ENCODE measurements around the gene GDPD4. TPM values are rescaled to one million over a fixed set of nuclear protein-coding genes. Genes with fewer than 3 reads are reported as not detected.

GDPD4 gene
- total RNA-seq, 1 donor from 2014 or later, result not detected

DNA sequence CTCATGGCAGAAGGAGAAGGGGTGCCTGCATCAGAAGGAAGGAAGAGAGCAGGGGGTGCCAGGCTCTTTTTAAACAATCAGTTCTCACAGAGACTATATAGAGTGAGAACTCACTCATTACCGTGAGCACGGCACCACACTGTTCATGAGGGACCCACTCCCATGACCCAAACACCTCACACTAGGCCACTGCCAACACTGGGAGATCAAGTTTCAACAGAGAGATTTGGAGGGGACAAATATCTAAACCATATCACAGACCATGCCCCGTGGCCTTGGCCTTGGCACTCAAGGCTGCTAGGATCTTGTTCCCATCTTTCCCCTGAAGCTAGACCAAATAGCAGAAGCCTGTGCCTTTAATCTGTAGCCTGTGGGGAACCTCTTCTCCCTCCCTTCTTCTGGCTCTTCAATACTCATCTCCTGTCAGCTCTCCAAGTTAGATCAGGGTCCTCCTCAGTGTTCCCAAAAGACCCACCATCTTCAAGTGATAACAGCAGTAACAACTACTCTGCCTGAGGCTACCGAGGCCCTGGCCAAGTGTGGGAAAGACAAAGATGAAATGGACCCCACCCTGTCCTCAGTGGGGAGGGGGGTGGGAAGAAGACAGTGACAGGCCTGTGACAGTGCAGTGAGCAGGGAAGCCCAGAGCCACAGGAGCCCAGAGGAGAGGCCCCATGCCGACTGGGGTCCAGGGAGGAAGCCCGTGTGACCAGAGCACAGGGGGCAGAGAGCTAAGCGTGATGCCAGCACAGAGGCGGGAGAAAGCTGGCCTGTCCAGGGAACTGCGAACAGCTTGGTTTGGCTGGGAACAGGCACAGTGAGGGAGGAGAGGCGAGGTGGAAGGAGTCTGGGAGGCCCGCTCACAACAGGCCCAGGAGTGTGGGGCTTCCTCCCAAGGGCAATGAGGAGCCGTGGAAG, 100.9 kb downstream of the GDPD4 start:
- no peak for DNase-seq (ENCODE audit: extremely low spot score, unreplicated experiment)
- Mint-ChIP-seq H3K4me1 (ENCODE audit: unreplicated experiment) (no peaks in the 10 kb centered on the region), H3K36me3 (ENCODE audit: unreplicated experiment) (no peaks in the 10 kb centered on the region), H3K27me3 (ENCODE audit: unreplicated experiment) (peaks cover 2% of the 10 kb centered on the region), H3K27ac (ENCODE audit: unreplicated experiment) (no peak overlapping the region), H3K4me3 (ENCODE audit: unreplicated experiment) (no peak overlapping the region), H3K9me3 (ENCODE audit: unreplicated experiment) (no peaks in the 10 kb centered on the region)
- TF ChIP-seq, protein P1, sequence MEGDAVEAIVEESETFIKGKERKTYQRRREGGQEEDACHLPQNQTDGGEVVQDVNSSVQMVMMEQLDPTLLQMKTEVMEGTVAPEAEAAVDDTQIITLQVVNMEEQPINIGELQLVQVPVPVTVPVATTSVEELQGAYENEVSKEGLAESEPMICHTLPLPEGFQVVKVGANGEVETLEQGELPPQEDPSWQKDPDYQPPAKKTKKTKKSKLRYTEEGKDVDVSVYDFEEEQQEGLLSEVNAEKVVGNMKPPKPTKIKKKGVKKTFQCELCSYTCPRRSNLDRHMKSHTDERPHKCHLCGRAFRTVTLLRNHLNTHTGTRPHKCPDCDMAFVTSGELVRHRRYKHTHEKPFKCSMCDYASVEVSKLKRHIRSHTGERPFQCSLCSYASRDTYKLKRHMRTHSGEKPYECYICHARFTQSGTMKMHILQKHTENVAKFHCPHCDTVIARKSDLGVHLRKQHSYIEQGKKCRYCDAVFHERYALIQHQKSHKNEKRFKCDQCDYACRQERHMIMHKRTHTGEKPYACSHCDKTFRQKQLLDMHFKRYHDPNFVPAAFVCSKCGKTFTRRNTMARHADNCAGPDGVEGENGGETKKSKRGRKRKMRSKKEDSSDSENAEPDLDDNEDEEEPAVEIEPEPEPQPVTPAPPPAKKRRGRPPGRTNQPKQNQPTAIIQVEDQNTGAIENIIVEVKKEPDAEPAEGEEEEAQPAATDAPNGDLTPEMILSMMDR (IDR thresholded peaks at IDR 0.05), result no peak

DNA sequence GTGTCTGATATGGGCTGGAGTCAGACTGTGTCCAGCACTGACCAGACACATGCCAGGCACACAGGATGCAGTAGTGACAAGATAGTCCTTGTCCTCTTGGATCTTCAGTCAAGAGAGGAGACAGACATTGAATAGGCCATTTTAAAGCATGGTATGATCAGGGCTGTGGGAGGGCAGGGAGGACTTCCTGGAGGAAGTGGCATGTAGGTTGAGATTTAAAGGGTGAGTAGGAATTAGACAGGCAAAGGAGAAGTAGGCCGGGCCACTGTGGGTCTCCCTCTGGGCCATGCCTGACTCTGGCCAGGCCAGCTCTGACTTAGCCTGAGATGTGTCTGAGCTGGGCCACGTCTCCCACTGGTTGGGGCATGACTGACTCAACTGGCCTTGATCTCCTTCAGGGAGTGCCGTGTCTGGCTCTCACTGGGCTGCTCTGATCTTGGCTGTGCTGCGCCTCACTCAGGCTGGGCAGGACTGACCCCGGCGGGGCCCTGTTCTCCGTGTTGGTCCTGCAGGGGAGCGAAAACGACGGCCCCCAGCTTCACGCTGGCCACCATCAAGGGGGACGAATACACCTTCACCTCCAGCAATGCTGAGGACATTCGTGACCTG, 102.2 kb downstream of the GDPD4 start:
- DNase-seq (ENCODE audit: extremely low spot score, unreplicated experiment), result no peak
- TF ChIP-seq, protein P1 (IDR thresholded peaks at IDR 0.05), result no peak
- Mint-ChIP-seq H3K27me3 (ENCODE audit: unreplicated experiment) (peaks cover 2% of the 10 kb centered on the region), H3K36me3 (ENCODE audit: unreplicated experiment) (no peaks in the 10 kb centered on the region), H3K27ac (ENCODE audit: unreplicated experiment) (no peak overlapping the region), H3K4me3 (ENCODE audit: unreplicated experiment) (no peak overlapping the region), H3K4me1 (ENCODE audit: unreplicated experiment) (no peaks in the 10 kb centered on the region), H3K9me3 (ENCODE audit: unreplicated experiment) (no peaks in the 10 kb centered on the region)

DNA sequence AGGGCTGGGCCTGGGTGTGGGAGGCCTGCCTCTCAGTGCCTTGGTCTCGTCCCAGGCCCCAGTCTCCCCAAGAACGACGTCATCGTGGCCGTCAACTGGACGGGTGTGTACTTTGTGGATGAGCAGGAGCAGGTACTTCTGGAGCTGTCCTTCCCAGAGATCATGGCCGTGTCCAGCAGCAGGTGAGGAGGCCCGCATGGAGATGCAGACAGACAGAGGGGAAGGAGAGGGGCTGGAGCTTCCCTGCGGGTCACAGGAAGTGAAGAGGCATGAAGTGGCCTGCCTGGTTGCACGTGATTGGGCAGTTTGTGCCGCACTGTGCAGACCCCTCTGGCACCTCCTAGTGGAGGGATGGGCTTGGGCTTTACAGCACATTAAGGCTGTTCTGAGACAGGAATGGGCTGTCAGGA, 103.0 kb downstream of the GDPD4 start:
- no peak overlapping the region for H3K27ac Mint-ChIP-seq (ENCODE audit: unreplicated experiment)
- peaks cover 2% of the 10 kb centered on the region for H3K27me3 Mint-ChIP-seq (ENCODE audit: unreplicated experiment)
- no peak overlapping the region for H3K4me3 Mint-ChIP-seq (ENCODE audit: unreplicated experiment)
- H3K4me1 Mint-ChIP-seq (ENCODE audit: unreplicated experiment), result no peaks in the 10 kb centered on the region
- H3K9me3 Mint-ChIP-seq (ENCODE audit: unreplicated experiment), result no peaks in the 10 kb centered on the region
- DNase-seq (ENCODE audit: extremely low spot score, unreplicated experiment), result no peak
- no peaks in the 10 kb centered on the region for H3K36me3 Mint-ChIP-seq (ENCODE audit: unreplicated experiment)
- TF ChIP-seq, protein P1 (IDR thresholded peaks at IDR 0.05), result peak; percentile 20

DNA sequence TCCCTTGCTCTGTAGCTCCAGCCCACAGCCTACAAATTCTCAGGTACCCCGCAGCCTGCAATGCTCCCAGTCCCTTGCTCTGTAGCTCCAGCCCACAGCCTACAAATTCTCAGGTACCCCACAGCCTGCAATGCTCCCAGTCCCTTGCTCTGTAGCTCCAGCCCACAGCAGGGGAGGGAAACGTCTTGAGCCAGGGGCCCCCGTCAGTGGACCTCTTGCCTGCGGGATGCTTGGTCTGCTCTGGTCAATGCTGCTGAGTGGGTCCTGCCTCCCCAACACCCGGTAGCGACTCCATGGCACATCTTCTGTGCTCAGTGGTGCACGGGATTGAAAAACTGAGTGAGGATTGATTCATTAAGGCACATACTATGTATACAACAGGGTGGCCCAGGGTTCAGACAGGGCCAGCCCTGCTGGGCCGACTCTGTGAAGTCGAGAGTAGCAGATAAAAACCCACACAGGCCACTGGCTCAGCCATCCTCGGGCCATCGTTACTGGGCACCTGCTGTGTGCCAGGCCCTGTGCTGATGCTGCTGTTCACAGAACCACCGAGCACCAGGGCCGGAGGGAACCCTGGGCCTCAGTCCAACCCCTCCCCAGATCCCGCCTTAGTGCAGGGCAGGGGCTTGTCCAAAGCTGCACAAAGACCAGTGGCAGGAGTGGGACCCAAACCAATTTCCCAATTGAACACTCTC, 103.7 kb downstream of the GDPD4 start:
- peaks cover 2% of the 10 kb centered on the region for H3K27me3 Mint-ChIP-seq (ENCODE audit: unreplicated experiment)
- no peak for DNase-seq (ENCODE audit: extremely low spot score, unreplicated experiment)
- H3K9me3 Mint-ChIP-seq (ENCODE audit: unreplicated experiment), result no peaks in the 10 kb centered on the region
- H3K4me3 Mint-ChIP-seq (ENCODE audit: unreplicated experiment), result no peak overlapping the region
- no peaks in the 10 kb centered on the region for H3K36me3 Mint-ChIP-seq (ENCODE audit: unreplicated experiment)
- no peak overlapping the region for H3K27ac Mint-ChIP-seq (ENCODE audit: unreplicated experiment)
- TF ChIP-seq, protein P1 (IDR thresholded peaks at IDR 0.05), result no peak
- no peaks in the 10 kb centered on the region for H3K4me1 Mint-ChIP-seq (ENCODE audit: unreplicated experiment)

DNA sequence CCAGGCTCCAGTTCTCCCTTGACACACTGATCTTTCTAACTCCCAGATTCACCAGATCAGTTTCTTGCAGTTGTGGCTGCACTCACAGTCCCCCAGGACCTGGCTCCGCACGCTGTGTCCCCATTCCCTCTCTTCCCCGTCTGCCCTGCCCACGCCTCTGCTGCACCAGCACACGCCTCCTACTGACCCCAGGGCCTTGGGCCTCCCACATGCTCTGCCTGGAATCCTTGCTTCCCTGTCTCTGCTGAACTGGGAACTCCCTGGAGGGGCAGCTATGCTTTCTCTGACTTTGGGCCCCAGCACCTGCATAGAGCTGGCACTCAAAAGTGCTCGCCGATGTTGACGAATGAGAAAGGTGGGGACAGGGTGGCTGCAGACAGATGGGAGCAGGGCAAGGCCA, 104.5 kb downstream of the GDPD4 start:
- TF ChIP-seq, protein P1 (IDR thresholded peaks at IDR 0.05), result no peak
- no peak for DNase-seq (ENCODE audit: extremely low spot score, unreplicated experiment)
- H3K27me3 Mint-ChIP-seq (ENCODE audit: unreplicated experiment), result peaks cover 2% of the 10 kb centered on the region
- H3K36me3 Mint-ChIP-seq (ENCODE audit: unreplicated experiment), result no peaks in the 10 kb centered on the region
- H3K4me1 Mint-ChIP-seq (ENCODE audit: unreplicated experiment), result no peaks in the 10 kb centered on the region
- H3K9me3 Mint-ChIP-seq (ENCODE audit: unreplicated experiment), result no peaks in the 10 kb centered on the region
- H3K4me3 Mint-ChIP-seq (ENCODE audit: unreplicated experiment), result no peak overlapping the region
- no peak overlapping the region for H3K27ac Mint-ChIP-seq (ENCODE audit: unreplicated experiment)
